HG02884 (cell line): ENCODE measurements around the gene PTPN23.

ENCODE experiments used
- ATAC-seq: cut with Tn5 transposase; IDR thresholded peaks from one replicate; pipeline ENCODE4 v1.9.1; 2021; ENCODE audit warnings: mild to moderate bottlenecking, moderate library complexity; ENCODE audit not compliant: unreplicated experiment

The PTPN23 gene

DNA sequence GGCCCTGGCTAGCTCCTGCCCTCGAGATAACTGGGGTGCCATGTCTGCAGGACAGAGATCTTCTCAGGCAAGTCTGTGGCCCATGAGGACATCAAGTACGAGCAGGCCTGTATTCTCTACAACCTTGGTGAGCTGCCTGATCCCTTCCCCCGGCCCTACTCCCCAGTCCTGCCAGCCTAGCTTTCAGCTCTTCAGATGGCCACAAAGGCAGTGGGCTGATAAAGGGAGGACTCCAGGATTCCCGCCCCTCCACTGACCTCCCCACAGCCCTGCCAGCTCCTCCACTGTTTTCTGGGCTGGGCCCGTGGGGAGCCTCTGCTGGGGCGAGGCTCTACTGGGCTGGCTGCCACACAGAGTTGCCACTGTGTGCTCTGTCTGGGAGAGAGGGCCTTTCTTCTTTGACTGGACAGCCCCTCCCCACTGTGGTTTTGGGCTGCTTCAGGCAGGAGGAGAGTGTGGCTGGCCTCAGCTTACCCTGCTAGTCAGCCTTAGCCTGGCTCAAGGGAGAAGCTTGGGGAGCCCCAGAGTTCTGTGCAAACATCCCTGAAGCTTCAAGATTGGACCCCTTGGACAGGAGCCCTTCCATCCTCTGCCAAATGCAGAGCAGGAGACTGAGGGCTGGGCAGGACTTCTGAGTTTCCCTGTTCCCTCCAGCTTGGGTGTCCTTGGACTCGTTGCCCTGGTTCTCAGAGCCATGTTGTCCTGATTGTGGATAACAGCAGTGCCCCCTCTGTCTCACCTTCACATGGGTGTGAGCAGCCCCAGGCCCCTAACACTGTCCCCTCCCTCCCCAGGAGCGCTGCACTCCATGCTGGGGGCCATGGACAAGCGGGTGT is 24.4 kb downstream of the PTPN23 start:
- ATAC-seq = no peak

DNA sequence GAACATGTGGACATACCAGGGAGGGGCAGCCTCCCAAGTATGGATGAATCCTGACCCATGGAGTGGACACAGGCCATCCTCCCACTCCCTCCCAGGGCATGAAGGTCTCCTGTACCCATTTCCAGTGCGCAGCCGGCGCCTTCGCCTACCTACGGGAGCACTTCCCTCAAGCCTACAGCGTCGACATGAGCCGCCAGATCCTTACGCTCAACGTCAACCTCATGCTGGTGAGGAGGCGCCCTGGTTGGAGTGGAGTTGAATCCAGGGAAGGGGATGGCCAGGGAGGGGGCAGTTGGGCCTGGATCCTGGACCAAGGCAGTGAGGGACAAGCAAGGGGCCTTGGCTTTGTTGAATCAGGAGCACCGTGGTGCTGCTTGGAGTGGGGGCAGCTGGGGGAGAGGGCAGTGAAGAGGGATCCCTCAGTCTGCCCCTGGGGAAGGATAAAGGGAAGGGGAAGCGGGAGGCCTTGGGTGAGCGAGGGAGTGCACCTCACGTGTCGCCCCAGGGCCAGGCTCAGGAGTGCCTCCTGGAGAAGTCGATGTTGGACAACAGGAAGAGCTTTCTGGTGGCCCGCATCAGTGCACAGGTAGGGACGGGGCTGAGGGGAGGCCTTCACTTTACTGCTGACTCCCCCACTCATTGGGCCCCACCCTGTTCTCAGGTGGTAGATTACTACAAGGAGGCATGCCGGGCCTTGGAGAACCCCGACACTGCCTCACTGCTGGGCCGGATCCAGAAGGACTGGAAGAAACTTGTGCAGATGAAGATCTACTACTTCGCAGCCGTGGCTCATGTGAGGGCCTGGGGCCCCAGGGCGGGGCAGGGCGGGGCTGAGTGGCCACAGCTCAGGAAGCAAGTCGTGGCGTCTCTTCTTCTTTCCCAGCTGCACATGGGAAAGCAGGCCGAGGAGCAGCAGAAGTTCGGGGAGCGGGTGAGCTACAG is 25.3 kb downstream of the PTPN23 start:
- no peak for ATAC-seq

DNA sequence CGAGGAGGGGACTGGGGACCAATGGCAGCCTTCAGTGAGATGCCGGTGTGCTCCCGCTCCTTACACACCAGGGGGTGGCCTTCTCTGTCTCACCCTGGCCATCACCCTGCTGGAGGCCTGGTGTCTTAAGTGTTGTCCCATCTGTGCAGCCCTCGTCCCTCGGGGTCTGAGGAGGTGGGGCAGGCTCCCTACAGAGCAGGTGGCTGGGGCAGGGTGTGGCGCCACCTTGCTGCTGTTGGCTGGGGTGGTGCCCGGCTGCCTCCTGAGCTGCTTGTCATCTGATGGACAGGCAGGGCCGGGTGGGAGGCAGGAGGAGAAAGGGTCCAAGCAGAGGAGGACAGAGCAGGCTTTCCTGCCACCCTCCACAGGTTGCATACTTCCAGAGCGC is 25.9 kb downstream of the PTPN23 start:
- no peak for ATAC-seq

DNA sequence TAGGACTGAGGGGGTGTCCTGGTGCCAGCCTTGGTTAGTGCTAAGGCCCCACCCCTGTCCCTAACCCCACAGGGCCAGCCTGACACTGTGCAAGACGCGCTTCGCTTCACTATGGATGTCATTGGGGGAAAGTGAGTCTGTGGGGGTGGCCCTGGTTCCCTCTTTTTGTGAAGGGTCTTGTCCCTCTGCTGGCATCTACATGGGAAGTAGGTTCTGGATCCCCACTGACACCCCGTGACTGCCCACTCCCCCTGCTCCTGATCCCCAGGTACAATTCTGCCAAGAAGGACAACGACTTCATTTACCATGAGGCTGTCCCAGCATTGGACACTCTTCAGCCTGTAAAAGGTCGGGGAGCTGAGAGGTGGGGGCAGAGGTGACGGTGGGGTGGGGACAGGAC is 26.4 kb downstream of the PTPN23 start:
- ATAC-seq = no peak

DNA sequence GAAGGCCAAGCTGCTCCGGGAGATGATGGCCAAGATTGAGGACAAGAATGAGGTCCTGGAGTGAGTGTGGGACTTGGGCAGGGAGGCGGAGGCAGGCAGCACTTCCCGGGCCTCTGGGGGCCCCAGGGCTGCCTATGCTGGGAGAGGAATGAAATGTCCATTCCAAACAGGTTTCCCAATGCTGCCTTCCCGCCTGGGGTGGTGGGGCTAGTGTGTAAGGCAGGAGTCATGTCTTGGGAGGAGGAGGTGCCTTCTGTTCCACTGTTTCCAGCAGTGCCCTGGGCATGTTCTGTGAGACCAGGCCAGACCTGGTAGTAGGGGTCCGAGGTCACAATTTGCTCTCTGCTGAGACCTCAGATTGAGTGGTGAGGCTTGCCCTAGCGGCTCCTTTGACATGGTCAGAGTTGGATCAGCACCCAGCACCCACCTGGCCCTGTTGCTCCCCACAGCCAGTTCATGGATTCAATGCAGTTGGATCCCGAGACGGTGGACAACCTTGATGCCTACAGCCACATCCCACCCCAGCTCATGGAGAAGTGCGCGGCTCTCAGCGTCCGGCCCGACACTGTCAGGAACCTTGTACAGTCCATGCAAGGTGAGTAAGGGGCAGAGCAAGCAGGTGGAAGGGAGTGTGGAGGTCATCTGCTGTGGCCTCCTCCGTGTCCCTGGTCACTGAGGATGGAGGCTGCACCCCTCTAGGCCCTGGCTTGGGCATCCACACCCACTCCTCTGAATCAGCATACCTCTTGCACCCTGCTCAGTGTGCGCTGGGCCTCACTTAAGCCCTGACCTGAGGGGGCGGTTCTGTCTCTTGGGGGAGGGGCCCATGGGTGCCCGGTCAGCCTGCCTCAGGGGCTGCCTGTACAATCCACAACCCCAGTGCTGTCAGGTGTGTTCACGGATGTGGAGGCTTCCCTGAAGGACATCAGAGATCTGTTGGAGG is 27.3 kb downstream of the PTPN23 start:
- no peak for ATAC-seq

DNA sequence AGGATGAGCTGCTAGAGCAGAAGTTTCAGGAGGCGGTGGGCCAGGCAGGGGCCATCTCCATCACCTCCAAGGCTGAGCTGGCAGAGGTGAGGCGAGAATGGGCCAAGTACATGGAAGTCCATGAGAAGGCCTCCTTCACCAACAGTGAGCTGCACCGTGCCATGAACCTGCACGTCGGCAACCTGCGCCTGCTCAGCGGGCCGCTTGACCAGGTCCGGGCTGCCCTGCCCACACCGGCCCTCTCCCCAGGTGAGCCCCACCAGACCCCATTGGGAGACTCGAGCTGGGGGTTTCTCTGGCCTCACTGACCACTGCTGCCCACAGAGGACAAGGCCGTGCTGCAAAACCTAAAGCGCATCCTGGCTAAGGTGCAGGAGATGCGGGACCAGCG is 28.0 kb downstream of the PTPN23 start:
- ATAC-seq = no peak

DNA sequence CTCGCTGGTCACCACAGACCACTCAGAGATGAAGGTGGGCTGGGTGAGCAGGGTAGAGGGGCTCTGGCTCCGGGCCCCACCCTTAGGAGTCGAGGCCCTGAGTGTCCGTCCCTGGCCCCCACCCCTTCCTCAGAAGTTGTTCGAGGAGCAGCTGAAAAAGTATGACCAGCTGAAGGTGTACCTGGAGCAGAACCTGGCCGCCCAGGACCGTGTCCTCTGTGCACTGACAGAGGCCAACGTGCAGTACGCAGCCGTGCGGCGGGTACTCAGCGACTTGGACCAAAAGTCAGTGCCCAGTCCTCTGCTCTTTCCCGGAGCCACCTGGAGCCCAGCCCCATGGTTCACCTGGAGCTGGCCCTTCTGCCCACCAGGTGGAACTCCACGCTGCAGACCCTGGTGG is 28.5 kb downstream of the PTPN23 start:
- ATAC-seq = no peak

DNA sequence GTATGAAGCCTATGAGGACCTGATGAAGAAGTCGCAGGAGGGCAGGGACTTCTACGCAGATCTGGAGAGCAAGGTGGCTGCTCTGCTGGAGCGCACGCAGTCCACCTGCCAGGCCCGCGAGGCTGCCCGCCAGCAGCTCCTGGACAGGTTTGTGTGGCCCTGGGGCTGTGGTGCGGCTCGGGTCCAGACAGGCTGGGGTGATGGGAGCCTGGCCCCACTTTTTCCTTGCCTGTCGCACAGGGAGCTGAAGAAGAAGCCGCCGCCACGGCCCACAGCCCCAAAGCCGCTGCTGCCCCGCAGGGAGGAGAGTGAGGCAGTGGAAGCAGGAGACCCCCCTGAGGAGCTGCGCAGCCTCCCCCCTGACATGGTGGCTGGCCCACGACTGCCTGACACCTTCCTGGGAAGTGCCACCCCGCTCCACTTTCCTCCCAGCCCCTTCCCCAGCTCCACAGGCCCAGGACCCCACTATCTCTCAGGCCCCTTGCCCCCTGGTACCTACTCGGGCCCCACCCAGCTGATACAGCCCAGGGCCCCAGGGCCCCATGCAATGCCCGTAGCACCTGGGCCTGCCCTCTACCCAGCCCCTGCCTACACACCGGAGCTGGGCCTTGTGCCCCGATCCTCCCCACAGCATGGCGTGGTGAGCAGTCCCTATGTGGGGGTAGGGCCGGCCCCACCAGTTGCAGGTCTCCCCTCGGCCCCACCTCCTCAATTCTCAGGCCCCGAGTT is 29.0 kb downstream of the PTPN23 start:
- no peak for ATAC-seq

DNA sequence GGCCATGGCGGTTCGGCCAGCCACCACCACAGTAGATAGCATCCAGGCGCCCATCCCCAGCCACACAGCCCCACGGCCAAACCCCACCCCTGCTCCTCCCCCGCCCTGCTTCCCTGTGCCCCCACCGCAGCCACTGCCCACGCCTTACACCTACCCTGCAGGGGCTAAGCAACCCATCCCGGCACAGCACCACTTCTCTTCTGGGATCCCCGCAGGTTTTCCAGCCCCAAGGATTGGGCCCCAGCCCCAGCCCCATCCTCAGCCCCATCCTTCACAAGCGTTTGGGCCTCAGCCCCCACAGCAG is 29.5 kb downstream of the PTPN23 start:
- no peak for ATAC-seq

DNA sequence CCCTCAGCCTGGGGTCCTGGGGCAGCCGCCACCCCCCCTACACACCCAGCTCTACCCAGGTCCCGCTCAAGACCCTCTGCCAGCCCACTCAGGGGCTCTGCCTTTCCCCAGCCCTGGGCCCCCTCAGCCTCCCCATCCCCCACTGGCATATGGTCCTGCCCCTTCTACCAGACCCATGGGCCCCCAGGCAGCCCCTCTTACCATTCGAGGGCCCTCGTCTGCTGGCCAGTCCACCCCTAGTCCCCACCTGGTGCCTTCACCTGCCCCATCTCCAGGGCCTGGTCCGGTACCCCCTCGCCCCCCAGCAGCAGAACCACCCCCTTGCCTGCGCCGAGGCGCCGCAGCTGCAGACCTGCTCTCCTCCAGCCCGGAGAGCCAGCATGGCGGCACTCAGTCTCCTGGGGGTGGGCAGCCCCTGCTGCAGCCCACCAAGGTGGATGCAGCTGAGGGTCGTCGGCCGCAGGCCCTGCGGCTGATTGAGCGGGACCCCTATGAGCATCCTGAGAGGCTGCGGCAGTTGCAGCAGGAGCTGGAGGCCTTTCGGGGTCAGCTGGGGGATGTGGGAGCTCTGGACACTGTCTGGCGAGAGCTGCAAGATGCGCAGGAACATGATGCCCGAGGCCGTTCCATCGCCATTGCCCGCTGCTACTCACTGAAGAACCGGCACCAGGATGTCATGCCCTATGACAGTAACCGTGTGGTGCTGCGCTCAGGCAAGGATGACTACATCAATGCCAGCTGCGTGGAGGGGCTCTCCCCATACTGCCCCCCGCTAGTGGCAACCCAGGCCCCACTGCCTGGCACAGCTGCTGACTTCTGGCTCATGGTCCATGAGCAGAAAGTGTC is 30.2 kb downstream of the PTPN23 start:
- no peak for ATAC-seq

DNA sequence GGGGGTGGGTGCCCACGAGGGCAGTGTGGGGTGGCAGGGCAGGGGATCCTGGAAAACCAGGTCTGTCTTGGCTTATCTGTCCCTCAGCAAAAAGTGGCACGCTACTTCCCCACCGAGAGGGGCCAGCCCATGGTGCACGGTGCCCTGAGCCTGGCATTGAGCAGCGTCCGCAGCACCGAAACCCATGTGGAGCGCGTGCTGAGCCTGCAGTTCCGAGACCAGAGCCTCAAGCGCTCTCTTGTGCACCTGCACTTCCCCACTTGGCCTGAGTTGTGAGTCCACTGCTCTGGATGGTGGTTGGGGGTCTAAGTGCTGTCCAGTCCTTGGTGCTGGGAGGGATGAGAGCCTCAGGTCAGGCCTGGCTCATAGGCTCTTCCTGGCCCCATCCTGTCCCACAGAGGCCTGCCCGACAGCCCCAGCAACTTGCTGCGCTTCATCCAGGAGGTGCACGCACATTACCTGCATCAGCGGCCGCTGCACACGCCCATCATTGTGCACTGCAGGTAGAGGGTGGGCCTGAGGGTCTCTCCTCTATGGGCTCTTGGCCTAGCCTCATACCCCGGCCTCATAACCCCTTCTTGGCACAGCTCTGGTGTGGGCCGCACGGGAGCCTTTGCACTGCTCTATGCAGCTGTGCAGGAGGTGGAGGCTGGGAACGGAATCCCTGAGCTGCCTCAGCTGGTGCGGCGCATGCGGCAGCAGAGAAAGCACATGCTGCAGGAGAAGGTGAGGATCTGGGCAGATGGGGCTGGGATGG is 31.1 kb downstream of the PTPN23 start:
- no peak for ATAC-seq

DNA sequence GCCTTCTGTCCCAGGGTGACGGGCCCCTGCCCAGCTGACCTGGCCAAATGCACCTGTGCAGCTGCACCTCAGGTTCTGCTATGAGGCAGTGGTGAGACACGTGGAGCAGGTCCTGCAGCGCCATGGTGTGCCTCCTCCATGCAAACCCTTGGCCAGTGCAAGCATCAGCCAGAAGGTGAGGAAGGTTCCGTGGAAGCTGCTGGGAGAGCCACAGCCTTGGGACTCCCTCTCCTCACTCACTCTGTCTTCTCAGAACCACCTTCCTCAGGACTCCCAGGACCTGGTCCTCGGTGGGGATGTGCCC is 31.6 kb downstream of the PTPN23 start:
- no peak for ATAC-seq

DNA sequence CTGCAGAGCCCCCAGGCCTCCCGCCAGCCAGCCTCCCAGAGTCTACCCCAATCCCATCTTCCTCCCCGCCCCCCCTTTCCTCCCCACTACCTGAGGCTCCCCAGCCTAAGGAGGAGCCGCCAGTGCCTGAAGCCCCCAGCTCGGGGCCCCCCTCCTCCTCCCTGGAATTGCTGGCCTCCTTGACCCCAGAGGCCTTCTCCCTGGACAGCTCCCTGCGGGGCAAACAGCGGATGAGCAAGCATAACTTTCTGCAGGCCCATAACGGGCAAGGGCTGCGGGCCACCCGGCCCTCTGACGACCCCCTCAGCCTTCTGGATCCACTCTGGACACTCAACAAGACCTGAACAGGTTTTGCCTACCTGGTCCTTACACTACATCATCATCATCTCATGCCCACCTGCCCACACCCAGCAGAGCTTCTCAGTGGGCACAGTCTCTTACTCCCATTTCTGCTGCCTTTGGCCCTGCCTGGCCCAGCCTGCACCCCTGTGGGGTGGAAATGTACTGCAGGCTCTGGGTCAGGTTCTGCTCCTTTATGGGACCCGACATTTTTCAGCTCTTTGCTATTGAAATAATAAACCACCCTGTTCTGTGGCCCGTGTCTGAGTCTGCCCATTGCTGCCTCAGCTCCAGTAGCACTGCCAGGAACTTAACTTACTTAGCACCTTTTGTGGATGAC is 32.2 kb downstream of the PTPN23 start:
- no peak for ATAC-seq

DNA sequence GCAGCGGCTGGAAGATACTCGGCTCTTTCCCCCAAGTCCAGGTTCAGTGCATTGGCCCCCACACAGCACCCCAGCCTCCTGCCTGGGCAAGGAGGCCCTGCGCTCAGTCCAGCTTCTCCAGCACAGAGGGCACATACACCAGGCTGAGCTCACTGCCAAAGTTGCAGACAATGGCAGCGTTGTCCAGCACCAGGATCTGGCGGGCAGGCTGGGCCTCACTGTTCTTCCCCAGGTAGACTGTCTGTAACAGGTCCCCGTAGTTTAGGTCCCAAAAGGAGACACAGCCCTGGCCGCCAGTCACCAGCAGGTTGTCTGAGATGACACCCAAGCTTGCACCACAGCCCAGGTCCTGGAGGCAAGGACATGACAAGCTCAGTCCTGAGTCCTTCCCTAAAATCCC is 32.9 kb downstream of the PTPN23 start:
- no peak for ATAC-seq

DNA sequence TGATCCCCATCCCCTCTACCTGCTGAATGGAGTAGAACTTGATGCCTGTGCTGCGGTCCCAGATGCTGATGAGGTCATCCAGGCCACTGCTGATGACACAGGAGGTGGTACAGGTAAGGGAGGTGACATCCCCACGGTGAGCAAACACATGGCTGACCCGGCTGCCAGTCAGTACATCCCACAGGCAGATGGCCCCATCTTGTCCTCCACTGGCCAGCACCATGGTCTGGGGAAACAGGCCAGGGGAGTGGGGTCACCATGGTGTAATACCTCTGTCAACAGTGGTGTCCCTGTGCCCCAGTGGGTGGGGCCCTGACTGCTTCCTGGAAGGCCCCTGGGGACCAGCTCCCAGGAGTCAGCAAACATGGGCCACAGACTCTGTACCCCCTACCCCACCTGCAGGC is 33.3 kb downstream of the PTPN23 start:
- no peak for ATAC-seq

DNA sequence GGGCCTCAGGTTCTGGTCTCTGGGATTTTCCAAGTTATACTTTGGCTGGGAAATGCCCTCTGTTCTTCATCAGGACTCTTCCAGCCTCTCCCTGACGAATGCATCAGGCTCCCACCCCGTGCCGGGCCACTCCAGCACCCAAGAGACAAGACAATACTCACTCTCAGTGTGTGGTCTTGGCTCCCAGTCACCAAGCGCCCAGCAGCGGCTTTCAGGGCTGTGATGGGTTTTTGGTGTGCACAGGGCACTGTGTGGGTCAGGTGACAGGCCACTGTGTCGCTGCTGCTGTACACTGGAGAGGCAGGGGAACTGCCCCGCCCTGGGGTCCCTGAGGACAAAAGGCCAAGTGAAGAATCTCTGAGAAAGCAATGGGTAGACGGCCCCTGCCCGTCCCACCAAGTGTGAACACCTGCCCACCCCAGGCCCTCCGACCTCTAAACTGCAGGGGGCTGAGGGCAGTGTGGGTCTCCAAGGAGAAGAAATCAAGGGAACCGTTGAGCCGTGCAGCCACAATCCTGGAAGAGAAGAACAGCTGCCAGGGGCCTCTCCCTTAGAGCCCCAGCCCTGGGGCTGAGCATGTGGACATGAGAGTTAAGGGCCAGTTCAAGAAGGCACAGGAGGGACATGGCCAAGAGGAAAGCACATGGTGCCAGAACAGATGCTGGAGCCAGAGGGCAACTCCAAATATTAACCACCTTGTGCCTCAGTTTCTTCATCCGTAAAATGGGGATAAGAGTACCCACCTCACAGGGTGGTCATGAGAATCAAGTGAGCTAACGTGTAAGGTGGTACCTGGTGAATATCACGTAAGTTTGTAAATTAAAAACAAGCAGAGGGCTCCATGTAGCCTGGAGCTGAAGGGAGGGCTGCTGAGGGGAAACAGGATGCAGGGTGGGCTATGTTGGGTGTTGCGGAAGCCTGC is 34.1 kb downstream of the PTPN23 start:
- no peak for ATAC-seq

DNA sequence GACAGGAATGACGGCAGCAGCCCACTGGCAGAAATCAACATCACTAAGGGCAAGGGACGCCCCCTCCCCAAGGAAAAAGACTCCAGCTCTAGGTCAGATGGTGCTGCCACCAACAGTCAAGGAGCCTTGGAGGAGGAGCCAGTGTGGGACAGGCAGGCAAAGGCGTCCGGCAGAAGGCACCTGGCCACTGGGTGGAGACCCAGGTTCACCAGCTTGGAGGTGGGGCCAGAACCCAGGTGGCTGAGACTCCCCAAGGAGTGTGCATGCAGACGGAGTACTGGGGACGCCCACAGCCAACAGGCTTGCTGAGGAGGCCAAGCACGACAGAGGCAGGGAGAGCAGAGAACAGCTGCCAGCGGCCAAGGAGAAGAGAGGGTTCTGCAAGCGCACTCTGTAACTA is 35.2 kb downstream of the PTPN23 start:
- no peak for ATAC-seq
